ENCODE data around the gene SCN8A. TPM values are rescaled to one million over a fixed set of nuclear protein-coding genes. Genes with fewer than 3 reads are reported as not detected.
A peak's percentile ranks its signal among the peaks of the same experiment; 100 is the strongest.
"Not testable (repeated sequence)": the region's sequence is repeated elsewhere in the genome, so short reads cannot be mapped to it uniquely, and the experiment has no call there.

SCN8A gene
- total and polyA plus RNA-seq, 8 donors = 0.26 to 3.3 (median 1.3) TPM

DNA sequence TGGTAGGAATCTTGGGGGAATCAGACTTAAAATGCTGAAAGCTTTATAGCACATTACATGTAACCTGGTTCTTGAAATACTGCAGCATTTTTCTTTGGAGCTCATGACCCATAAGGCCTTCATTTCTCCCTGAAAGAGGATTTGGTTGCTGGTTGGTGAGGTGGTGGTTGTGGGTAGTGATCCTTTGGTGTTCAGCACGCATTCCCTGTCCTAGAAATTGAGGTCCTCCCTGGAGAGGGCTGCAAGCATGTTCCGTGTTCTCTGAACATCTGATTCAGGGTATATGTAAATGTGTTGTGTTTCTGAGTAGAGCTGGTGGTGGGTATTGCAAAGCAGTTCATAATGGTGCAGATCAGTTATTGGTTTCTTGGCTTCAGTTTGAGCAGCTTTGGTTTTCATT is 2.0 kb downstream of the SCN8A start:
- Histone ChIP-seq H3K4me1 (peaks cover 0 to 13% of the 10 kb centered on the region in 2 donors), H3K9me3 (no peaks in the 10 kb centered on the region), H3K4me3 (no peak overlapping the region), H3K27me3 (peaks cover 44 to 93% of the 10 kb centered on the region in 2 donors), H3K36me3 (no peaks in the 10 kb centered on the region), H3K27ac (no peak overlapping the region)
- intact Hi-C loops (cut with DNase I) = no loop called here
- ATAC-seq (no peak), DNase-seq (no peak)
- no peak for TF ChIP-seq CTCF (IDR thresholded peaks at IDR 0.05)

GRCh38 chr12:51593539-51593938 is 2.5 kb downstream of the SCN8A start:
- no peaks in the 10 kb centered on the region for H3K9me3 ChIP-seq
- H3K4me1 ChIP-seq = peaks cover 0 to 13% of the 10 kb centered on the region in 2 donors
- TF ChIP-seq CTCF (IDR thresholded peaks at IDR 0.05) = no peak
- H3K27me3 ChIP-seq = peaks cover 44 to 90% of the 10 kb centered on the region in 2 donors
- H3K36me3 ChIP-seq = no peaks in the 10 kb centered on the region
- DNase-seq = peak in 1 of 4 donors; percentile 61
- no peak overlapping the region for H3K27ac ChIP-seq
- ATAC-seq = peak; percentile 75
- no peak overlapping the region for H3K4me3 ChIP-seq
- intact Hi-C loops (cut with DNase I) = no loop called here

- DNase-seq = no peak
- H3K4me1 ChIP-seq = no peaks in the 10 kb centered on the region
- H3K27ac ChIP-seq = no peak overlapping the region
- H3K9me3 ChIP-seq = no peaks in the 10 kb centered on the region
- TF ChIP-seq CTCF (IDR thresholded peaks at IDR 0.05) = no peak
- no peaks in the 10 kb centered on the region for H3K36me3 ChIP-seq
- peaks cover 10 to 54% of the 10 kb centered on the region in 2 donors for H3K27me3 ChIP-seq
- ATAC-seq = no peak
- H3K4me3 ChIP-seq = no peak overlapping the region
- intact Hi-C loops (cut with DNase I) = no loop called here
Observed at GRCh38 chr12:51598156-51598555, 7.1 kb downstream of the SCN8A start.

GRCh38 chr12:51600721-51601120 is 9.7 kb downstream of the SCN8A start:
- ATAC-seq (no peak), DNase-seq (no peak)
- intact Hi-C loops (cut with DNase I) = no loop called here
- Histone ChIP-seq H3K36me3 (no peaks in the 10 kb centered on the region), H3K4me1 (no peaks in the 10 kb centered on the region), H3K27ac (no peak overlapping the region), H3K27me3 (peaks cover 0 to 30% of the 10 kb centered on the region in 2 donors), H3K9me3 (no peaks in the 10 kb centered on the region), H3K4me3 (no peak overlapping the region)
- no peak for TF ChIP-seq CTCF (IDR thresholded peaks at IDR 0.05)

DNA sequence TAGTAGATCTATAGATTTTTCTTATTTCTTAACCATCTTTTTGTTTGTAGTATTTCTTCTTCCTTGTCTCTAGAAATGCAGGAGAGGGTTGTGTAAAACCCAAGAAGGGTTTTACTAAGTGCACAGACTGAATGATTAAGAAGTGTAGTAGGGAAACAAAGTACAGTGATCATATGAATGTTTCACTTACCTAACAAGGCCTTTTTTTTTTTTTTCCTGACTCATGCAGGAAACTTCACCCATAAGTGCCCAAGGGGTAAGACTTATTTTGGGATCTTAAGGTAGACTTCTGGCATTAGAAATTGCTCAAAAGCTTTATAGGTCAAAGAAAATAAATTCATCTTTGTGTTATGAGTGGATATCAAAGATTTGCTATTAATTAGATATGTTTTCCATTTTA is 10.2 kb downstream of the SCN8A start:
- no peak for TF ChIP-seq CTCF (IDR thresholded peaks at IDR 0.05)

DNA sequence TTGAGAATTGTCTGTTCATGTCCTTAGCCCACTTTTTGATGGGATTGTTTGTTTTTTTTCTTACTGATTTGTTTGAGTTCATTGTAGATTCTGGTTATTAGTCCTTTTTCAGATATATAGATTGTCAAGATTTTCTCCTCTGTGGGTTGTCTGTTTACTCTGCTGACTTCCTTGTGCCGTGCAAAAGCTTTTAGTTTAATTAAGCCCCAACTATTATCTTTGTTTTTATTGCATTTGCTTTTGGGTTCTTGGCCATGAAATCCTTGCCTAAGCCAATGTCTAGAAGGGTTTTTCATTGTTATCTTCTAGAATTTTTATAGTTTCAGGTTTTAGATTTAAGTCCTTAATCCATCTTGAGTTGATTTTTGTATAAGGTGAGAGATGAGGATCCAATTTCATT is 14.9 kb downstream of the SCN8A start:
- H3K4me1 ChIP-seq; H3K27ac ChIP-seq; DNase-seq; H3K9me3 ChIP-seq; H3K27me3 ChIP-seq; intact Hi-C loops (cut with DNase I); H3K36me3 ChIP-seq; H3K4me3 ChIP-seq; ATAC-seq: not testable (repeated sequence)

More for the DNA sequence above, 10.2 kb downstream of the SCN8A start:
- Histone ChIP-seq H3K9me3 (no peaks in the 10 kb centered on the region), H3K36me3 (no peaks in the 10 kb centered on the region), H3K27ac (no peak overlapping the region), H3K4me1 (no peaks in the 10 kb centered on the region), H3K4me3 (no peak overlapping the region), H3K27me3 (peaks cover 0 to 27% of the 10 kb centered on the region in 2 donors)
- no peak for ATAC-seq
- DNase-seq = no peak
- intact Hi-C loops (cut with DNase I) = no loop called here

DNA sequence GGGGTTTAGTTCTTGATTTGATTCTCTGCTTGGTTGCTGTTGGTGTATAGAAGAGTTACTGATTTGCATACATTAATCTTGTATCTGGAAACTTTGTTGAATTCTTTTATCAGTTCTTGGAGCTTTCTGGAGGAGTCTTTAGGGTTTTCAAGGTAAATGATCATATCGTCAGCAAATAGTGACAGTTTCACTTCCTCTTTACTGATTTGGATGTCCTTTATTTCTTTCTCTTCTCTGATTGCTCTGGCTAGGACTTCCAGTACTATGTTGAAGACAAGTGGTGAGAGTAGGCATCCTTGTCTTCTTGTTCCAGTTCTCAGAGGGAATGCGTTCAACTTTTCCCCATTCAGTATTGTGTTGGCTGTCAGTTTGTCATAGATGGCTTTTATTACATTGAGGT is 16.2 kb downstream of the SCN8A start:
- H3K4me1 ChIP-seq; ATAC-seq; H3K27ac ChIP-seq; H3K36me3 ChIP-seq; DNase-seq; H3K4me3 ChIP-seq; H3K27me3 ChIP-seq; H3K9me3 ChIP-seq; intact Hi-C loops (cut with DNase I): not testable (repeated sequence)
